Esophagus muscularis mucosa (tissue), 4 donors: ENCODE data around the gene TBC1D16. TPM values are rescaled to one million over a fixed set of nuclear protein-coding genes. Genes with fewer than 3 reads are reported as not detected.
"Not testable (repeated sequence)": the region's sequence is repeated elsewhere in the genome, so short reads cannot be mapped to it uniquely, and the experiment has no call there.

ENCODE experiments used
- DNase-seq: peaks from one replicate; pipeline ENCODE4 v3.0.0-alpha.2; 2017; ENCODE audit errors: extremely low spot score
- H3K27ac ChIP-seq, 4 donors: fragments of 200-600 bp; sonication (generic); replicated peaks in 1 of 4; 1 replicate in 3 of 4; 2 replicates in 1 of 4; pipeline ENCODE4 v1.5.1; 2016 to 2019; ENCODE audit warnings: mild to moderate bottlenecking in 1 of 4
- H3K27me3 ChIP-seq, 4 donors: fragments of 200-600 bp; sonication (generic); one replicate each; pipeline versions ENCODE4 v1.5.1 to v1.6.0; 2016 to 2019
- H3K36me3 ChIP-seq, 4 donors: fragments of 200-600 bp; sonication (generic); one replicate each; pipeline ENCODE4 v1.5.1; 2016 to 2019
- H3K4me1 ChIP-seq, 4 donors: fragments of 200-600 bp; sonication (generic); one replicate each; pipeline ENCODE4 v1.5.1; 2016 to 2019
- H3K4me3 ChIP-seq, 4 donors: fragments of 200-600 bp; sonication (generic); 1 replicate in 2 of 4; 2 replicates in 2 of 4; pipeline ENCODE4 v1.5.1; 2016 to 2019; ENCODE audit warnings: mild to moderate bottlenecking in 4 of 4, moderate library complexity in 1 of 4
- H3K9me3 ChIP-seq, 4 donors: fragments of 200-600 bp; sonication (generic); 1 replicate in 3 of 4; 2 replicates in 1 of 4; pipeline ENCODE4 v1.5.1; 2016 to 2019
- CTCF ChIP-seq, 3 experiments: fragments of 200-600 bp in 2 of 3; fragments of 450-650 bp in 1 of 3; sonication (generic) in 2 of 3; IDR thresholded peaks; one replicate each; pipeline ENCODE4 v1.5.1; 2017 to 2019; ENCODE audit warnings: antibody characterized with exemption in 3 of 3, mild to moderate bottlenecking in 2 of 3, moderate library complexity in 1 of 3
- EP300 ChIP-seq: sonication (generic); formaldehyde crosslinking; IDR thresholded peaks from one replicate; pipeline ENCODE4 v1.6.1; 2017; ENCODE audit warnings: antibody characterized with exemption
- POLR2A ChIP-seq: fragments of 450-650 bp; IDR thresholded peaks from one replicate; pipeline ENCODE4 v1.6.1; 2017; ENCODE audit warnings: antibody characterized with exemption, moderate library complexity, mild to moderate bottlenecking, low read depth
- POLR2AphosphoS5 ChIP-seq, 2 donors: sonication (generic); formaldehyde crosslinking; IDR thresholded peaks; one replicate each; pipeline ENCODE4 v1.6.1; 2017; ENCODE audit warnings: antibody characterized with exemption in 2 of 2
- WGBS: methylation state at CpG from one replicate; pipeline ENCODE4 v1.1.5; 2018; 5-methylcytosine and 5-hydroxymethylcytosine counted together
- intact Hi-C: fragments of 100-400 bp; cut with DNase I; formaldehyde crosslinking; loops from one replicate; pipeline ENCODE4 v1.15.1; 2023
- total RNA-seq, 4 donors: library from RNA; depleted of rRNA; stranded (reverse); fragments of >200 nt; gene quantifications; one replicate each; pipeline versions ENCODE4 v1.1.0 to v1.2.1, GENCODE V29; 2016

TBC1D16 gene
- total RNA-seq, 4 donors from 2014 or later, result 30.3 to 37.4 (median 33.2) TPM

- DNase-seq, result no peak
- Histone ChIP-seq H3K9me3 (peaks cover 0 to 11% (median 5%) of the 10 kb centered on the region in 4 donors), H3K4me1 (no peaks in the 10 kb centered on the region), H3K4me3 (no peak overlapping the region), H3K27me3 (peaks cover 0 to 52% (median 0%) of the 10 kb centered on the region in 4 donors), H3K36me3 (no peaks in the 10 kb centered on the region), H3K27ac (no peak overlapping the region)
- intact Hi-C loops, result no loop called here
- 68% methylated on average over 12 of the region's 12 CpGs for WGBS
- TF ChIP-seq EP300 (no peak), CTCF (IDR thresholded peaks at IDR 0.05) (no peak), POLR2A (no peak), POLR2AphosphoS5 (IDR thresholded peaks at IDR 0.05) (no peak)
These were observed 138.2 kb downstream of the TBC1D16 start for GRCh38 chr17:79897243-79898063.

GRCh38 chr17:79893457-79893856, 142.2 kb downstream of the TBC1D16 start:
- intact Hi-C loops, H3K27ac ChIP-seq, H3K4me3 ChIP-seq, DNase-seq, H3K36me3 ChIP-seq, H3K9me3 ChIP-seq: not testable (repeated sequence)
- Histone ChIP-seq H3K4me1 (peaks cover 0 to 14% (median 5%) of the 10 kb centered on the region in 4 donors), H3K27me3 (peaks cover 0 to 62% (median 6%) of the 10 kb centered on the region in 4 donors)
- 90% methylated on average over 4 of the region's 4 CpGs for WGBS

- Histone ChIP-seq H3K9me3 (no peaks in the 10 kb centered on the region), H3K4me3 (no peak overlapping the region), H3K4me1 (peaks cover 0 to 14% (median 5%) of the 10 kb centered on the region in 4 donors), H3K27me3 (peaks cover 0 to 62% (median 6%) of the 10 kb centered on the region in 4 donors), H3K36me3 (no peaks in the 10 kb centered on the region), H3K27ac (no peak overlapping the region)
- intact Hi-C loops, result no loop called here
- no peak for TF ChIP-seq POLR2A
- no peak for TF ChIP-seq POLR2AphosphoS5 (IDR thresholded peaks at IDR 0.05)
- DNase-seq, result no peak
- 82% methylated on average over 11 of the region's 11 CpGs for WGBS
These were observed 143.0 kb downstream of the TBC1D16 start for GRCh38 chr17:79892457-79893241.

GRCh38 chr17:79891113-79891730, 144.4 kb downstream of the TBC1D16 start:
- H3K36me3 ChIP-seq, result no peaks in the 10 kb centered on the region
- intact Hi-C loops, result no loop called here
- H3K27me3 ChIP-seq, result peaks cover 0 to 71% (median 6%) of the 10 kb centered on the region in 4 donors
- WGBS, result 83% methylated on average over 15 of the region's 16 CpGs
- H3K4me3 ChIP-seq, result no peak overlapping the region
- TF ChIP-seq EP300, result no peak
- TF ChIP-seq CTCF (IDR thresholded peaks at IDR 0.05), result no peak
- TF ChIP-seq POLR2A, result no peak
- no peak for TF ChIP-seq POLR2AphosphoS5 (IDR thresholded peaks at IDR 0.05)
- DNase-seq, result no peak
- peaks cover 0 to 14% (median 5%) of the 10 kb centered on the region in 4 donors for H3K4me1 ChIP-seq
- H3K9me3 ChIP-seq, result no peaks in the 10 kb centered on the region
- H3K27ac ChIP-seq, result no peak overlapping the region

GRCh38 chr17:79890706-79891105, 145.0 kb downstream of the TBC1D16 start:
- peaks cover 0 to 76% (median 6%) of the 10 kb centered on the region in 4 donors for H3K27me3 ChIP-seq
- H3K4me3 ChIP-seq, result no peak overlapping the region
- no peaks in the 10 kb centered on the region for H3K9me3 ChIP-seq
- H3K4me1 ChIP-seq, result peaks cover 0 to 14% (median 5%) of the 10 kb centered on the region in 4 donors
- no peak for DNase-seq
- no peaks in the 10 kb centered on the region for H3K36me3 ChIP-seq
- H3K27ac ChIP-seq, result no peak overlapping the region
- 51% methylated on average over 9 of the region's 9 CpGs for whole genome bisulfite sequencing
- intact Hi-C loops, result no loop called here
- TF ChIP-seq CTCF (IDR thresholded peaks at IDR 0.05) (no peak), POLR2AphosphoS5 (IDR thresholded peaks at IDR 0.05) (no peak), EP300 (no peak), POLR2A (no peak)
